Measurements from ENCODE around the gene PCDHGC5.

The PCDHGC5 gene

GRCh38 chr5:141488591-141489561 lies at the start of gene PCDHGC5:
Gene PCDHGC5, plus strand, starts transcription at chr5:141489081. Its CDS starts 160 bp downstream, at chr5:141489241.
- no peak for DNase-seq

GRCh38 chr5:141439411-141440141 lies 49.3 kb upstream of the PCDHGC5 start:
- no peak for DNase-seq

- DNase-seq = no peak
These were observed 48.5 kb upstream of the PCDHGC5 start for GRCh38 chr5:141440341-141440740.

DNA sequence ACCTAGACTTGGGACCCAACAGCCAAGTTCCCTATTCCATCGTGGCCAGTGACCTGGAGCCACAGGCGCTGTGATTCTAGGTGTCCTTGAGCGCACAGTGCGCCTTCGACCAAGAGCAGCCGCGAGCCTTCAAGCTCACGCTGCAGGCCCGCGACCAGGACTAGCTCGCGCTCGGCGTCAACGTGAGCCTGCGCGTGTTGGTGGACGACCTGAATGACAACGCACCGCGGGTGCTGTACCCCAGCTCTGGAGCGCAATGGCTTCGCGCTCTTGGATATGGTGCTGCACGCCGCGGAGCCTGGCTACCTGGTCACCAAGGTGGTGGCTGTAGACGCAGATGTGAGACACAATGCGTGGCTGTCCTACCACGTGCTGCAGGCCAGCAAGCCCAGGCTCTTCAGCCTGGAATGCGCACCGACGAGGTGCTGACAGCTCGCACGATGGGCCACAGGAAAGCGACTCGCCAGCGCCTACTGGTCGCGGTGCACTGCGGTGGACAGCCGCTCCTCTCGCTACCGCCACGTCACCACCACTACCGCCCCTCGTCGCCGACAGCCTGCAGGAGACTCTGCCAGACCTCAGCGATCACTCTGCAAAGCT lies 47.2 kb upstream of the PCDHGC5 start:
- DNase-seq = no peak

DNA sequence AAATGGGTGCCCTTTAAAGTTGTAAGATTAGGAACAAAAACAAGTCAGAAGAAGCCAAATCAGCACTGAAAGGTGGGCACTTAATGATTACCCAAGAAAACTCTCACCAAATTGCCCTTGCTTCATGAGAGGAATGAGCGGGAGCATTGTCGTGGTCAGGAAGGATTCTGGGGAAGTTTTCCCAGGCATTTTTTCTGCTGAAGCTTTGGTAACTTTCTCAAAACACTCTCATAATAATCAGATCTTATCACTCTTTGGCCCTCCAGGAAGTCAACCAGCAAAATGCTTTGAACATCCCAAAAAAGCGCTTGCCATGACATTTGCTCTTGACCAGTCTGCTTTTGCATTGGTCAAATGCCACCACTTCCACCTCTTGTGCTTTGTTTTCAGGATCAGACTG lies 23.5 kb upstream of the PCDHGC5 start:
- DNase-seq = no peak

- peak; percentile 96 for DNase-seq
These were observed 13.2 kb upstream of the PCDHGC5 start, which contains the start of gene PCDHGC3 for GRCh38 chr5:141475625-141476131. Gene PCDHGC3, plus strand, starts transcription at chr5:141475966. Its CDS starts 151 bp downstream, at chr5:141476117.

GRCh38 chr5:141476132-141476911 lies 12.6 kb upstream of the PCDHGC5 start:
- peak; percentile 92 for DNase-seq

DNA sequence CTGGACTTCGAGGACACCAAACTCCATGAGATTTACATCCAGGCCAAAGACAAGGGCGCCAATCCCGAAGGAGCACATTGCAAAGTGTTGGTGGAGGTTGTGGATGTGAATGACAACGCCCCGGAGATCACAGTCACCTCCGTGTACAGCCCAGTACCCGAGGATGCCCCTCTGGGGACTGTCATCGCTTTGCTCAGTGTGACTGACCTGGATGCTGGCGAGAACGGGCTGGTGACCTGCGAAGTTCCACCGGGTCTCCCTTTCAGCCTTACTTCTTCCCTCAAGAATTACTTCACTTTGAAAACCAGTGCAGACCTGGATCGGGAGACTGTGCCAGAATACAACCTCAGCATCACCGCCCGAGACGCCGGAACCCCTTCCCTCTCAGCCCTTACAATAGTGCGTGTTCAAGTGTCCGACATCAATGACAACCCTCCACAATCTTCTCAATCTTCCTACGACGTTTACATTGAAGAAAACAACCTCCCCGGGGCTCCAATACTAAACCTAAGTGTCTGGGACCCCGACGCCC lies 11.8 kb upstream of the PCDHGC5 start:
- DNase-seq = peak; percentile 69

- DNase-seq = peak; percentile 60
These were observed 11.1 kb upstream of the PCDHGC5 start for GRCh38 chr5:141477815-141478214.

DNA sequence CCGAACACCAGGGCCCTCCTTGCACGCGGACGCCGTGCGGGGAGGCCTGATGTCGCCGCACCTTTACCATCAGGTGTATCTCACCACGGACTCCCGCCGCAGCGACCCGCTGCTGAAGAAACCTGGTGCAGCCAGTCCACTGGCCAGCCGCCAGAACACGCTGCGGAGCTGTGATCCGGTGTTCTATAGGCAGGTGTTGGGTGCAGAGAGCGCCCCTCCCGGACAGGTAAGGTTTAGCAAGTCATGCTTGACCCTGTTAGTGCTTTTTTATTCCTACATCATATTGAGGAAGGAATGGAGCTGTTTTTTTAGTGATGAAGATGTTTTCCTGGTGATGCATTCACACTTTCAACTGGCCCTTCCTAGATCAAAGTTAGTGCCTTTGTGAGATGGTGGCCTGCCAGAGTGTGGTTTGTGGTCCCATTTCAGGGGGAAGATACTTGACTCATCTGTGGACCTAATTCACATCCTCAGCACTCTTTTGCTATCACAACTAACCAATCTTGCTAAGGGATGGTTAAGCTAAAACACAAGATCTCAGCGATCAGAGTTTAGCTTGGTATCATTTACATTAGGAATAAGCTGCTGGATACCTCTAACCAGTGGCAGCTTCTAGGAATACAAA lies 10.4 kb upstream of the PCDHGC5 start:
- no peak for DNase-seq

DNA sequence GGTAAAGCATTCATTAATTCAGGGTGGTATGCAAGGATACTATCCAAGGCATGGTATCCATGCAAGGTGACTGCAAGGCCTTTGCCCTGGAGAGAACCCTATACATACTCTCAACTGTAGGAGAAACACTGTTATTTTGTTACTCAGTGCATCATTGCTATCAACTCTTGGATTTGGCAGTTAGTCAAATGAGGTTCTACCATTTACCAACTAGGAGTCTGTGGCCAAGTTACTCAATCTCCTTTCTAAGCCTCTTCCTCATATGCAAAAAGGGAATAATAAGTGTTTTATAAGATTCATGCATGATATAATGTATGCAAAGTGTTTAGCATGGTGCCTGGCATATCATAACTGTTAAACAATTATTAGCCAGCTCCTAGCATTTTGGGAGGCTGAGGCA lies 9.1 kb upstream of the PCDHGC5 start:
- no peak for DNase-seq

GRCh38 chr5:141483902-141484301 lies 5.0 kb upstream of the PCDHGC5 start:
- DNase-seq = peak; percentile 57

- DNase-seq = no peak
These were observed 4.6 kb upstream of the PCDHGC5 start for GRCh38 chr5:141484310-141484640.

DNA sequence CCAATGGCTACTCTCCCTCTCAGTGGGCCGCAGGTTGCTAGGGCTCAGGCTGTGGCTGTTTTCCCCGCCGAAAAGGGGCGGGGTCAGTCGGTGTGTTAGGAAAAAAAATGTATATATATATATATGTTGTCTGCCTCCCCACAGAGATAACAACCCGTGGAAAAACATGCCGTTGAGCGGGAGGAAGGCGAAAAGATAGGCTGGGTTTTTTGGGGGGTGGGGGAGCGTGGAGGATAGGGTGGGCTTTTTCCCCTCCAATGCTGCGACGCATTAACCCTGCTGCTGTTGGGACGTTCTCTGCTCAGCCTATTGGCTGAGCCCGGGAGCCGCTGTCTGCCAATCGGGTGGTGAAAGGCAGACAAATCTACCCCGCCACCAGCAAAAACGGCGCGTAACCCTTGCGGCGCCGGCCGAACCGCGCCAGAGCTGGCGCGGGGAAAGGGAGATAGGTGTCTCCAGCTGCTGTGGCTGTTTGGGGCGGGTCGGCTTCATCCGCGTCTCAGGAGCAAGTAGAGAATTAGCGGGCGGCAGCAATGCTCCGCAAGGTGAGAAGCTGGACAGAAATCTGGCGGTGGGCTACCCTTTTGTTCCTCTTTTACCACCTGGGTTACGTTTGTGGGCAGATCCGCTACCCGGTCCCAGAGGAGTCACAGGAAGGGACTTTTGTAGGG lies 4.1 kb upstream of the PCDHGC5 start, which contains the start of gene PCDHGC4:
TSS of gene PCDHGC4 (plus strand) at position 390 of the 671 bp plus-strand sequence. CDS start at position 534, 144 bp downstream.
- peak; percentile 87 for DNase-seq

DNA sequence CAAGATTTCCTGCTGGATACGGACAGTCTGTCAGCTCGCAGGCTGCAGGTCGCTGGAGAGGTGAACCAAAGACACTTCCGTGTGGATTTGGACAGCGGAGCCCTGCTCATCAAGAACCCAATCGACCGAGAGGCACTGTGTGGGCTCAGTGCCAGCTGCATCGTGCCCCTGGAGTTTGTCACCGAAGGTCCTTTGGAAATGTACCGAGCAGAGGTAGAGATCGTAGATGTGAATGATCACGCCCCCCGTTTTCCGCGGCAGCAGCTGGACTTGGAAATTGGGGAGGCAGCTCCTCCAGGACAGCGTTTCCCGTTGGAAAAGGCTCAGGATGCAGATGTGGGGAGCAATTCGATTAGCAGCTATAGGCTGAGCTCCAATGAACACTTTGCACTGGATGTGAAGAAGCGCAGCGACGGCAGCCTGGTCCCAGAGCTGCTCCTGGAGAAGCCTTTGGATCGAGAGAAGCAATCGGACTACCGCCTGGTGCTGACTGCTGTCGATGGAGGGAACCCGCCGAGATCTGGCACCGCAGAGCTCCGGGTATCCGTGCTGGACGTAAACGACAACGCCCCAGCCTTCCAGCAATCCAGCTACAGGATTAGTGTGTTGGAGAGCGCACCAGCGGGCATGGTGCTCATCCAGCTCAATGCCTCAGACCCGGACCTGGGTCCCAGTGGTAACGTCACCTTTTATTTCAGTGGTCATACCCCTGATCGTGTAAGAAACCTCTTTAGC lies 3.4 kb upstream of the PCDHGC5 start:
- DNase-seq = no peak

GRCh38 chr5:141486091-141486490 lies 2.8 kb upstream of the PCDHGC5 start:
- no peak for DNase-seq

DNA sequence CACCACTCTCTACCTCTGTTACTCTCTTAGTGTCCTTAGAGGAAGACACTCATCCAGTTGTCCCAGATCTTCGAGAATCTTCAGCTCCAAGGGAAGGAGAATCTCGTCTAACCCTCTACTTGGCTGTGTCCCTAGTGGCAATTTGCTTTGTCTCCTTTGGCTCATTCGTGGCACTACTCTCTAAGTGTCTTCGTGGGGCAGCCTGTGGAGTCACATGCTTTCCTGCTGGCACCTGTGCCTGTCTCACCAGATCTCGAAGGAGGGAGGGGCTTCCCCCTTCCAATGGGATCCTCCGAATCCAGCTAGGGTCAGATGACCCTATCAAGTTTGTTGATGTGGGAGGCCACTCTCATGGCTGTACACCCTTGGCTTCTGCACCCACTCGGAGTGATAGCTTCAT lies 1.8 kb upstream of the PCDHGC5 start:
- DNase-seq = no peak

DNA sequence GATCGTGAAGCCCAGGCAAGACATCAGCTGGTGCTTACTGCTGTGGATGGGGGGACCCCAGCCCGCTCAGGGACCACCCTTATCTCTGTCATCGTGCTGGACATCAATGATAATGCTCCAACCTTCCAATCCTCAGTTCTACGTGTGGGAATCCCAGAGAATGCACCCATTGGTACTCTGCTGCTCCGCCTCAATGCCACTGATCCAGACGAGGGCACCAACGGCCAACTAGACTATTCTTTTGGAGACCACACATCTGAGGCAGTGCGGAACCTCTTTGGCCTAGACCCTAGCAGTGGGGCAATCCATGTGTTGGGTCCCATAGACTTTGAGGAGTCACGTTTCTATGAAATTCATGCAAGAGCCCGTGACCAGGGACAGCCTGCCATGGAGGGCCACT lies 960 bp downstream of the PCDHGC5 start:
- no peak for DNase-seq

DNA sequence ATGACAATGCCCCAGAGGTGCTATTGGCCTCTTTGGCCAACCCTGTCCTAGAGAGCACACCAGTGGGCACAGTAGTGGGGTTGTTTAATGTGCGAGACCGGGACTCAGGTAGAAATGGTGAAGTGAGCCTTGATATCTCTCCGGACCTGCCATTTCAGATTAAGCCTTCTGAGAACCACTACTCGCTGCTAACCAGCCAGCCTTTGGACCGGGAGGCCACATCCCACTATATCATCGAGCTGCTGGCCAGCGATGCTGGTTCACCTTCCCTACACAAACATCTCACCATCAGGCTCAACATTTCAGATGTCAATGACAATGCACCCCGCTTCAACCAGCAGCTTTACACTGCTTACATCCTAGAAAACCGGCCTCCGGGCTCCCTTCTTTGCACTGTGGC lies 1.4 kb downstream of the PCDHGC5 start:
- DNase-seq = no peak

- no peak for DNase-seq
These were observed 1.9 kb downstream of the PCDHGC5 start for GRCh38 chr5:141490771-141491170.
